Stimulated activated CD4-positive, alpha-beta T cell treated with anti-CD3 and anti-CD28 coated beads, TNF-alpha, amount 100 ng/mL, for 24 hours (primary cell): ENCODE data around the gene HOOK1.

Experiments used
- DNase-seq, 3 experiments: peaks; one replicate each; pipeline ENCODE4 v3.0.0-alpha.2; 2020; ENCODE audit warnings: low read depth in 3 of 3

HOOK1 gene

DNA sequence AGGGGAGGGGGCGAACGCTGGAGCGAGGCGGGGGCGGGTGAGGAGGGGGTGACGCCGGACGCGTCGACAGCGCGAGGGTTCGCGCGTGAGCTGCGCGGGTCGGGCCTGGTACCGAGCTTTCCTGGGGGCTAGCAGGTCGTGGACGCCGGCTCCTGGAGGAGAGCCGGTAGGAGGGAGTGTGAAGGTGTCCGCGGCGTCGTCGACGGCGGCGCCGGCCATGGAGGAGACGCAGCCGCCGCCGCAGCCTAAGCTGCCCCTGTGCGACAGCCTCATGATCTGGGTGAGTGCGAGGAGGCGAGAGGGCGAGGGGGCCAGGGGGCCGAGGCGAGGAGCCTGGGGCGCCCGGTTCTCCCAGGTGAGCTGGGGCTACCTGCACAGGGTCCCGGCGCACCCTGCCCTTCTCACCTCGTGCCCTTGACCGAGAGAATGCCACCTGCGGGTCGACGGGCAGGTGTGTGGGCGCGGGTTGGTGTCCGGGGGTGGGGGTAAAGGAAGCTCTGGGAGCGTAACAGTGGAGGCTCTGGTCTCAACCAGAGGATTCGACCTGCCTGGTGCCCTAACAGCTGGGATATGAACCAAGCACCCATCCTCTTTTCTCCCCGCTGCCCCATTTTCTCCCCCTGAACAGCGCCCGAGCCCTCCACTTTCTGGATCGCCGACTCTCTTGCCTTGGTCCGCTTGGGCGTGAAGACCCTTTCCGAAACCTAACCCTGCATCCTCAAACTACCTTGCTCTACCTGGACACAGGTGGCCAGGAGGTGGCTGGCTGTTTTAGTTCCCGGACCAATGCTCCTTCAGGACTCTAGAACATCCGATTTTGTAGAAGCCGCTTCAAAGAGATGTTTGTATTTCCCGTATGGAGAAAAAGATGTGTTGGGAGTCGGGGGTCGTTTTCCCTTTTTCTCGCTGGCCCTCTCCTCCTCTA is at the start of gene HOOK1:
Gene HOOK1, plus strand, starts transcription at position 49 of the 925 bp plus-strand sequence. Its CDS starts 169 bp downstream, at position 218.
- DNase-seq = no peak

DNA sequence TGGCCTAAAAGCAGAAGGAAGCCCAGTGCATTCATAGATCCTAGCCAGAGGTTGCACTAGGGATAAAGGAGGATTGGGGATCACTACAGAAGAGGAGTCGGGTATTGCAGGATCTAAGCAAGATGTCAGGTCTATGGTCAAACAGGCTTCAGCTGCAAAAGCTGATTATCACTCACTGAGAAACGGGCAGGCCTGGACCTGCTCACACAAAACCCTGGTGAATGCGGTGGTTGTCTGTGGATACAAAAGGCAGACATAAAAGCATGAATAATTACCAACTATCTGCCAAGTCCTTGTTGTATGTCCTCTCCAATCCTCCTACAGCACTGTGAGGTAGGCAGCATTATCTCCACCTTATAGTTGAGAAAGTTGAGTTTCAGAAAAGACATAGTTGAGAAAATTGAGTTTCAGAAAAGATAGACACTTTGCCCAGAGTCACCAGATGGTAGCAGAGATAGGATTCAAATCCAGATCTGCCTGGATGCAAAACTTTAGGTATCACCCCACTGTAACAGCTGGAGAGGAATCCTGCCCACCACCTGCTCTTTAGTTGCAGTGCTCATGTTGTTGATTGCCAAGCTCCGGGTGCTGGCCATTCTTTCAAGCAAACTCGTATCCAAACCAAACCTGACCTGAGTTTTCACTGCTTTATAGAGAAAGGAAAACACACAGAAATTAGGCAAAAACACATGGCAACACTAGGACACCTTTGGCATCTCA is 49.6 kb upstream of the HOOK1 start:
- DNase-seq = no peak

DNA sequence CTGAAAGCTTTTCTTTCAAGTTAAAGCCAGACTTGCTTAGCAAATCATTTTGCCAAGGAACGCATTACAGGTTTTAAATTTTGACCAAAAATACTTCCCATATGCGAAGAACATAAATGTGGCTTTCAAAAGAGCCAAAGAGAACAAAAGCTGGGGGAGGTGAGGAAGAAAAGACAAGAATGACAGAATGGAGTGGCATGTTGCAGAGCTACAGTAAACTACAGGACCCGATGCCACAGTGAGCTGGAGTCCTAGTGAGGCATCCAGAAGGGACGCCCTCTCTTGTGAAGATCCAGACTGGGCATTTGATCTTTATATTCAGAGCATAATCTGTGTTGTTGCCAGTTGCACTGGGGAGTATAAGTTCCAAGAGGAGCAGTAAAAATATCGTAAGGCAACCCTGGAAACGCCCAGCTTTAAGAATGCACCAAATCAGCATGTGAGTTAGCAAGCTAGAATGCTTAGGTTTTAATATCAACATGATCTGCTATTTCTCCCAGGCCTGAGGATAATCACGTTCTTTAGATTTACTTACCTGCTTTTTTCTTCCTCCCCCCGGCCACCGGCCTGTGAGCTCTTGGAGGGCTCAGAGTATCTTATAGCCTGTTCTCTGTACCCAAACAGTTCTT is 48.4 kb upstream of the HOOK1 start:
- no peak for DNase-seq

DNA sequence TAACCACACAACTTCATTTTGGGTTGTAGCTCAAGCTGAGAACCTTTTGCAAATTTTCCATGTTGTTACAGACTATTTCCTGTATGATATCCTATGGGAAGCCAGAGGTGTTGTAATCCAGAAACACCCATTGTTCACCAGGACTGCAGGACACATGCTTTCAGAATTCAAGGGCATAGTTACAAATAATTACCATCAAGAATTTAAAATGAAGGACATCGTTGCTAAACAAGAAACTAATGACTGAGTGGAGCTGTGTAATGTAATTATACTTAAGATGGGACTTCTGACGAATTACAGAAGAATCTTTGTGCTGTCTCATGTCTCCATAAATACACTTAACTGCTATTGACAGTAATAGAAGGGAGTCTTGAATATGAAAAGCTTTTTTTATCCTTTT is 47.6 kb upstream of the HOOK1 start:
- DNase-seq = no peak

DNA sequence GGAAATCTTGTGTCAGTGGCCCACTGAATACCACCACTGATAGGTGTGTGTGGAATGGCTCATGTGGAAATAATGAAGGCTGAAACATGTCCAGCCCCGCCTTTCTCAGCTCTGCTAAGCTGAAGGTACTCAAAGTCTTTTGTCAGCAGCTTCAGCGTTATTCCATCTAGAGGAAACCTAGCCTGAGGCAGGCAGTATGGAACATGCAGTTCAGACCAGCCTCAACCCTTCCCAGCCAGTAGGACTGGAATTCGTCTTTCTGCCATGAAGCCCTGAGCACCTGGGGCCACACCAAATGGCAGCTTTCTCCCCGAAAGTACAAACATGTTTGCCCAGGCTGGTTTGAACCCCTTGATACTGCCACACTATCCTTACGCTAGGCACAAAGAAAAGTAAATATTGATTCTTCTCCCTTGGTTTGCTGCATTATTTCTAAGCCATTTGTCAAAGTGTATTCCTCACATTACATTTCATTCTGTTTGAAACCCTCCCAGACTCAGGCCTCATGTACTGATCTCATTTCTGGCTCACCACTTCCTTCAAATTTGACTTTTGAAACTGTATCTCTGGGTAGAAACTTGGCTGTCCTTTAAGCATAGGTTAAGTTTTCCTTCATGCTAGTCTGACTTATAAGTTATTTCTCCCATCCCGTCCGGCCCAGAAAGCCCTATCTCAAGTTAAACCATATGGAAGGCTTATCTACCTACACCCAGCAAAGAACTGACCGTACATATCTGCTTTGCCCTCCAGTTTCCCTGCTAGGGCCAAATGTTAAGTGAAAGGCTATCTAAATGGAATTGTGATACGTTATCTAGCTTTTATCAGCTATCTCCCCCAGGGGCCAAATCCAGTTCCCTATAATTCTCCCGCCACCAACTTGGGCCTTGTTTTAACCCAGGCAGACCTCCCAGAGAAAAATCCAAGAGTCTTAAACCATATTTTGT is 45.7 kb upstream of the HOOK1 start:
- no peak for DNase-seq

DNA sequence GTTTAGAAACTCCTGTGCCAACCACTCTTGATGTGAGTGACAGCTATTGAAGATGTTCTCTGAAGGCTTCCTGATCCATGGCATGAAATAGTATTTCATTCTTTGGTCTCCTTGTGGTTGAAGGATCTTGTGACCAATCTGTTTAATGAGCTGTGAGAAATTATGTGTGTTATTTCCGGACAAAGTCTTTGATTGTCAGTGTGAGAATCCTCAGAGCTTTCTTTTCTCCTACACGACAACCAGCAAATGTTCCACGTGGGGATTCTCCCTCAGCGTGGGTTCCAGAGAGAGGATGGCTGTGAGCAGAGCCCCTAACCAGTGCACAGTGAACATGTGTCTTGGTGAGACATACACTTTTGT is 45.0 kb upstream of the HOOK1 start:
- DNase-seq = no peak

DNA sequence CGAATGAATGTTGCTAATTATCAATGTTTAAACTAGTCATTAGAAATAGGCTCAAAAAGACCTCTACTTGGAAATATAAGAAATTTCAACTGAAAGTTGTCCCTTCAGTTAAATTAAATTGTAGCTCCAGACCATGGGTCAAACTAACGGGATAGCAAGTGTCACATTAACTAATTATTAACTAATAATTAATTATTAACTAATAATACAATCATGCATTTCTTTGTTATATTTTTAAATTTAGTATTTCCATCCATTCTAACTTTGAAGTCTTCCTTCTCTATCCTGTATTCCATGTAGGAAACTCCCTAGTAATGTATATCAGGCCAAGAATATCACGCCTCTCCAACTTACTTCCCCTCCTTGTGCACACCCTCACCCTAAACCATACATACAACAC is 43.4 kb upstream of the HOOK1 start:
- DNase-seq = no peak

DNA sequence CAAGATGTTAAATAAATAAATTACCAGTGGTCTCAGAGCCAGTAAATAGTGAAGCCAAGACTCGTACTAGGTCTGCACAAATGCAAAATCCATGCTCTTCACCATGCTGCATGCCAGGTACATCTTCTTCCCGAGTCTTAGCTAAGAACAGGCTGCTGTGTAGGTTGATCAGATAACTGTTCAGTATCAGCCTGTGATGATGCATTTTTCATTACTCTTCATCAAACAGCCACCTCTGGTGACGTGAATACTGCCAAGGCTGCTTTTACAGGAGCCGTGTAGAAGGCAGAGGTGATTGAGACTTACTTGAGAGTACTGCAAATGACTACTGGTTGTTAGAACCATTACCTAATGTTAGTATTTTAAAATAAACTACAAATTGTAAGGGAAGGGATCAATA is 39.3 kb upstream of the HOOK1 start:
- DNase-seq = no peak

DNA sequence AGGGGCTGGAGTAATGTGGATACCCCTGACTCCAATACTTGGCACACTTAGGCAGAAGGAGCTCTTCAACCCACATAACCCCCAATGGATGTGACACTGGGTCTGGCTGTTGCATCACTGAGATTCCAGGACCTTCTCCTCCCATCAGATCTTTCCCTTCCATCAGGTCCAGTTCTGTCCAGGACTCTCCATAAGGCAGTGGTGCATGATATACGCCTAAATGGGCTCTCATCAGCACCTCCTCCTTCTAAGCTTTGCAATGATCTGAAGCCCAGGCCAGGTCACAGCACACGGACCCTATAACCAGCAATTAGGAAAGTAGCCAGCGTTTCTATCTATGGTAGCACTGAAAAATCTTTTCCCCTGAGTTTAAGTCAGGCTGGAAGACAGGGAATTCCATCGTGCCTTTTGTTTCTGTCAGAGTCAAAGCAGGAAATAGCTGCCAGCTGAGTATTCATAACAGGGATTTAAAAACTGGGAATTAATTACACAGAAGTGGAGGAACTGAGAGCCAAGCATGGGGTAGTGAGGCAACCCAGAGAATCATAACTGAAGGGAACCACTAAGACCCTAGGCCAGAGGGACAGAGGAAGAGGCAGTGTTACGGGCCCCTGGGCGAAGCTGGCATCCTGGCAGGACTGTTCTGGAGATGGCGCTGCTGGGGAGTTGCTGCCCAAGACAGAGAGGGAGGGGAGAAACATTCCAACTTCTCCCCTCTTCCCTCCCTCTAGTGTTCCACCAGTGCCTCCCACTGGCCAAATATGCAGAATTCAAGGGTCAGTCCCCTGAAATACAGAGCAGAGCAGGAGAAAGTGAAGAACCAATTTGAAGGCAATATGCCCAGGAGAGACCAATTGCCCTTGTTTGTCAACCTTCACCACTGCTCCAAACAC is 37.5 kb upstream of the HOOK1 start:
- DNase-seq = no peak

DNA sequence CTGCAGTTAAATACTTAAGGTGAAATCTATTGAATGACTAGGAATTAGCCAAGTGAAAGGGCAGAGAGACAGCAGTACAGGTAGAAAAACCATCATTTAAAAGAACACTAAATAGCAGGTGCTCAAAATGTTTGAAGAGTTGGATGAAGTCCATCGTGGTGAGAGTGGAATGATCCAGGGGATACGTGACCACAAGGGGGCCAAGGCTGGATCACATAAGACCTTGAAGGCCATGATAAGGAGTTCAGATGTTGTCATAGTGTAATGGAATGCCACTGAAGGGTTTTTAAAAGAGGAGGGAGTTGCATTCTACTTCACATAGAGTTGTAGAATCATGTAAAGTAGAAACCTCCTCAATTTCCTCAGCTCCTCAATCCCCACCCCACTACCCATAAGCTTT is 34.8 kb upstream of the HOOK1 start:
- no peak for DNase-seq

DNA sequence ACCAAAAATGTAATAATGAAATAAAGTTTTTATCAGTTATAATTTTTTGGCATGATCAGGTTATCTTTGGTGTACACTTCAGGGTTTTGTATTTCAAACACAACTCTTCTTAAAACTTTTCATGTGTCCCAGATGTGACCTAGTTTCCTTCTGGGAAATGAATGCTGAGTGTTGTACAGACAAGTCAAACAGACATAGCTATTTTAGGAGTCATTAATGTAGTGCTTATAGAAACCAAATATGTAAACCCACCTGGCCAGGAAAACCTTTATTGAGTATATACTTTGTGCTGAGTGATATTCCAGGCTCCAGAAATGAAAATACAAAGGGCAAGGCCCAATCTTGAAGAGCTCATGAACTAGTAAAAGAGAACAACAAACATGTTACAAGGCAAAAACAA is 25.9 kb upstream of the HOOK1 start:
- no peak for DNase-seq

DNA sequence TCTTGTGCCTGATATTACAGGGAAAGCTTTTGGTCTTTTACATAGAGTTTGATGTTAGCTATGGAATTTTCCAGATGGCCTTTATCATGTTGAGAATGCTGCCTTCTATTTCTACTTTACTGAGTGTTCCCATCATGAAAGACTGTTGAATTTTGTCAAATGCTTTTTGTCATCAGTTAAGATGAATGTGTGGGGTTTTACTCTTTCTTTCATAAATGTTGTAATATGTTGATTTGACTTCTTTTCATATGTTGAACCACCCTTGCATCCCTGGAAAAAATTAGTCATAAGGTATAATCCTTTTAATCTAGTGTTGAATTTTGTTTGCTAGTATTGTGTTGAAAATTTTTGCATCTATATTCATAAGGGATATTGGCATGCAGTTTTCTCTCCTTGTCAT is 16.1 kb upstream of the HOOK1 start:
- no peak for DNase-seq

DNA sequence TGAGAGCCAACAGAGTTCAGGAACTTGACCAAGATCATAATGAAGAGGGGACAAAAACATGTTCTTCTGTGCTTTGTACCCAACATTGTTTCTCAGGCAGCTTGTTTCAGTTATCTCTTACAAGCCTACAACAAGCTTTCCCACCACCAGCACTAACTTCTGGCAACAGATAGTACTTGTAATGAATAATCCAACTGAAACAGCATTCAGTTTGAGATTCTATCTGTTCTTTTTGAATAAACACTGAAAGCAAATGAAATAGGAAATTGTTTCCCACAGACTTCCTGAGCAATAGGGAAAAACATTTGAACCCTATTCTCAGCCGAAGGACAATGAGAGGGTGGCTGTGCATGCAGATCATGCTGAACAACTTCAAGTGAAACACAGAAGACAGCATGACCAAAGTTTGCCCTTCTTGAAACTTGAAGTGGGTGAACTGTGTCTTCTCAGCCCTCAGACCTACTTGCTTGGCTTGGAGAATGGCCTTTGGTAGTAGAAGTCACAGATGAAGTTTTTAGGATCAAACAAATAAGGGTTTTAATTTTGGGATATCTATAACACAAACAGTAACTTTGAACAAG is 11.2 kb upstream of the HOOK1 start:
- no peak for DNase-seq

DNA sequence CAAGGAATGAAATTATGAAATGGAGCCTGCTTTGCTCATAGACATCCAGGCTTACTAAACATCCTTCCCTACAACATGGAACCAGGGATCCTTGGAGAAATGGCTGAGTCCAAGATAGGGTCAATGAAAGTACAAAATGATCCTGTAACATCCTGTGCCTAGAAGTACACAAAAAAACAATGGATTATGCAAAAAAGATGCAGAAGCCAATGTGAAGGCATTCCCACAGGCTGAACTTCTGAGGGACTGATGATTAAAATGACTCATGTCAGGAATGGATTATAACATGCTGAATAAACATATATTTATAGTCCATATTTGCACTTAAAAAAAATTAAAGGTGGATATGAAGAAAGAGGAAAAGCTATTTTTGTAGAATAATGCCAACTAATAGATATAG is 10.4 kb upstream of the HOOK1 start:
- DNase-seq = no peak

DNA sequence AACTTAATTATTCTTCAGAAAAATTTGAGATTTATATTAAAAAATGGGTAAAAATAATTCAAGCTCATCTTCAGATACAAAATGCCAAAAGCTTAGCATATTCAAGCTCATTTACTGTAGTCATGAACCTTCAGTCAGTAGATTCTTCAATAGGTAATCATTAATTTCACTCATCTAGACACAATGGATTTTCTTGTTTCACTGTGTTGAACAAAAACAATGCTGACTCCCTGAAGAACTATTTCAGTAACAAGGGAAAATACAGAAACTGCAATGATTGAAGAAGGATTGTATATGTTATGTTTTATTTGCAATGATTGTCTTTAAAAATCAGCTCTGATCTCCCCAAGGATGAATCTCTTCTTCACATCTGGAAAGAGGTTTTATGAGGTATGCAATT is 9.2 kb upstream of the HOOK1 start:
- no peak for DNase-seq

DNA sequence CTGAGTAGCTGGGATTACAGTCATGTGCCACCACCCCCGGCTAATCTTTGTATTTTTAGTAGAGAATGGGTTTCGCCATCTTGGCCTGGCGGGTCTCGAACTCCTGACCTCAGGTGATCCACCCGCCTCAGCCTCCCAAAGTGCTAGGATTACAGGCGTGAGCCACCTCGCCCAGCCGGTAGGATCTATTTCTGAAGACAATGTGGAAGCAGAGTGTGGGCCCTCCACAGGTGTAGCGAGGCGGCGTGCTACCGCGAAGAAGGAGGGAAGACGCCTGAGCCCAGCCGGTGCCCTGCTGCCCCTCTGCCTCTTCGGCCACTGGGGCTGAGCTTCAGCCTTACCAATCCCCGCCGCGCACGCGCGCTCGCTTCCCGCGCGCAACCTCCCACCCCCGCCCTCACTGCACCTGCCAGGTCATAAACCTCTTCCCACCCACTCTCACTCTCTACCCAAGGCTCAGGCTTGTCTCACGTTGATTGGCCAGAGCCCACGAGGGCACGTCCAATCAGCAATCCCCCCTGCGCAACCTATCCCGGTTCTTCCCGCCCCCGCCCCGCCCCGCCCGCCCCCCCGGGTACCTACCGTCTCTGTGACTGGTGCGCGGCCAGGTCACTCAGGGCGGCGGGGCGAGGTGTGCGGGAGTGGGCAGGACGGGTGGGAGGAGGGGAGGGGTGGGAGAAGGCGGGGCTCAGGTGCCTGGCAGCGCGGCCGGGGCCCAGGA is 409 bp upstream of the HOOK1 start:
- DNase-seq = peak; percentile 62 to 82 (median 62)

DNA sequence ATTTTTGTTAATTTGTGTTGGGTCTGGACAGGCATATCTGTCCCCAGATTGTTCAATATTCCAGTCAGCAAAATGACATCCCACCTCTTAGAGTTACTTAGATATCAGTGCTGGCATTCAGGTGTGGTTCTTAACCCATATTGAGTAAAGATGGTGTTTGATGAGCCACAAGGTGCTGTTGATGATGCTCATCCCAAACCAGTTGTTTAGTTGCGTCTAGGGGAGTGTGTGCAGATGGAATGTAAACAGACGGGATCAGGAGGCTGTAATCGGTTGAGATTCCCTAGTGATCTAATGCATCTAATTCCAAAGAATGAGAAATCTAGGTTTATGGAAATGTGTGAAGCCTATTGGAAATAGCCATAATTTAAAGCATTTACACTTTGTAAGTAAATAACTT is 1.1 kb downstream of the HOOK1 start:
- no peak for DNase-seq

DNA sequence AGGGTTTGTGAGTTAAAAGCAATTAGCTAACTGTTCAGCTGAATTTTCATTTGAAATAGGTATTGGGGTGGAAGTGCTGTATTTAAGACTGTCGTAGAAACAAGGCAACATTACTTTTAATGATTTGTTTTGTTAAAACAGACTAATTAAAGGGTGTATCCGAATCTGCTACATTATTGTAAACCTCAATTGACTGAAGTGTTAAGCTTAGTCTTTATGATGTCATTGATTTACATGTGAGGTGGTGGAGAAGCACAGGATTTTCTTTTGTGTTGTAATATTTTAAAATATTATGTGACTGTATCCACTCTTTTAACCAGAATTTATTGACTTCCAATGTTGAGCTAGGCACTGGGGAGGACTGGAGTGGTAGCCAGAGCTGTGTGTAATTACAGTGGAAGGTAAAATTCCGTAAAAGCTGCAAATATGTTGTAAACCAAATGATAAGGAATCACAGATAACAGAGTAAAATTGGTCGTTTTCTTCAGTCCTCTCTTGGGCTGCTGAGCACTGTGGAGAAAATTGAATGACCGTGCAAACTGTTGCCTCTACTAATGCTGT is 1.6 kb downstream of the HOOK1 start:
- no peak for DNase-seq
